Loucy (cell line): Measurements from ENCODE around the gene HOXB7.

Experiments used
- H2AFZ ChIP-seq: fragments of 200-600 bp; sonication (generic); 2 replicates; pipeline ENCODE4 v1.6.0; 2016; ENCODE audit warnings: antibody characterized with exemption, mild to moderate bottlenecking, low read length, moderate library complexity
- H3F3A ChIP-seq: fragments of 200-600 bp; 2 replicates; pipeline ENCODE4 v1.6.0; 2016; ENCODE audit warnings: antibody characterized with exemption, low read depth, mild to moderate bottlenecking
- H3K27me3 ChIP-seq: fragments of 200-600 bp; sonication (generic); 2 replicates; pipeline ENCODE4 v1.6.1; 2014; ENCODE audit warnings: low read length, mild to moderate bottlenecking; ENCODE audit not compliant: insufficient read depth, poor library complexity, severe bottlenecking
- H3K36me3 ChIP-seq: fragments of 200-600 bp; sonication (generic); 2 replicates; pipeline ENCODE4 v1.6.1; 2016; ENCODE audit warnings: low read length; ENCODE audit not compliant: insufficient read depth
- H3K4me1 ChIP-seq: fragments of 200-600 bp; sonication (generic); 2 replicates; pipeline ENCODE4 v1.5.1; 2014; ENCODE audit warnings: low read length, mild to moderate bottlenecking; ENCODE audit not compliant: insufficient read depth, poor library complexity, severe bottlenecking
- H3K4me2 ChIP-seq: fragments of 200-600 bp; sonication (generic); 2 replicates; pipeline ENCODE4 v1.6.0; 2014; ENCODE audit warnings: antibody characterized with exemption, low read length, low read depth, mild to moderate bottlenecking; ENCODE audit not compliant: poor library complexity, severe bottlenecking
- H3K4me3 ChIP-seq: fragments of 200-600 bp; sonication (generic); 2 replicates; pipeline ENCODE4 v1.5.1; 2014; ENCODE audit warnings: low read length, mild to moderate bottlenecking, mixed read lengths; ENCODE audit not compliant: poor library complexity, severe bottlenecking
- H3K79me2 ChIP-seq: fragments of 200-600 bp; sonication (generic); 2 replicates; pipeline ENCODE4 v1.6.1; 2014; ENCODE audit warnings: low read length; ENCODE audit not compliant: insufficient read depth
- H3K9ac ChIP-seq: fragments of 200-600 bp; sonication (generic); 2 replicates; pipeline ENCODE4 v1.6.0; 2014; ENCODE audit warnings: mild to moderate bottlenecking, low read depth, low read length, moderate library complexity; ENCODE audit not compliant: poor library complexity, severe bottlenecking
- H3K9me2 ChIP-seq: fragments of 200-600 bp; sonication (generic); replicated peaks from 2 replicates; pipeline ENCODE4 v1.6.1; 2016; ENCODE audit warnings: low read depth, low read length, mixed read lengths
- H3K9me3 ChIP-seq: fragments of 200-600 bp; sonication (generic); 2 replicates; pipeline ENCODE4 v1.6.1; 2014; ENCODE audit warnings: mild to moderate bottlenecking, antibody characterized with exemption, low read length, low read depth; ENCODE audit not compliant: insufficient read depth
- H4K20me1 ChIP-seq: fragments of 200-600 bp; sonication (generic); 2 replicates; pipeline ENCODE4 v1.6.0; 2014; ENCODE audit warnings: antibody characterized with exemption, low read length, mild to moderate bottlenecking; ENCODE audit not compliant: insufficient read depth, poor library complexity, severe bottlenecking
- EZH2phosphoT487 ChIP-seq: fragments of 200-600 bp; IDR thresholded peaks from 2 replicates; pipeline ENCODE4 v1.6.1; 2018; ENCODE audit warnings: antibody characterized with exemption, mild to moderate bottlenecking, moderate library complexity, borderline replicate concordance
- TF ChIP-seq, protein P1 (sequence below): fragments of 200-600 bp; sonication (generic); conservative IDR thresholded peaks from 2 replicates; pipeline ENCODE4 v1.5.1; 2014; ENCODE audit warnings: mild to moderate bottlenecking, antibody characterized with exemption, low read length

The HOXB7 gene

DNA sequence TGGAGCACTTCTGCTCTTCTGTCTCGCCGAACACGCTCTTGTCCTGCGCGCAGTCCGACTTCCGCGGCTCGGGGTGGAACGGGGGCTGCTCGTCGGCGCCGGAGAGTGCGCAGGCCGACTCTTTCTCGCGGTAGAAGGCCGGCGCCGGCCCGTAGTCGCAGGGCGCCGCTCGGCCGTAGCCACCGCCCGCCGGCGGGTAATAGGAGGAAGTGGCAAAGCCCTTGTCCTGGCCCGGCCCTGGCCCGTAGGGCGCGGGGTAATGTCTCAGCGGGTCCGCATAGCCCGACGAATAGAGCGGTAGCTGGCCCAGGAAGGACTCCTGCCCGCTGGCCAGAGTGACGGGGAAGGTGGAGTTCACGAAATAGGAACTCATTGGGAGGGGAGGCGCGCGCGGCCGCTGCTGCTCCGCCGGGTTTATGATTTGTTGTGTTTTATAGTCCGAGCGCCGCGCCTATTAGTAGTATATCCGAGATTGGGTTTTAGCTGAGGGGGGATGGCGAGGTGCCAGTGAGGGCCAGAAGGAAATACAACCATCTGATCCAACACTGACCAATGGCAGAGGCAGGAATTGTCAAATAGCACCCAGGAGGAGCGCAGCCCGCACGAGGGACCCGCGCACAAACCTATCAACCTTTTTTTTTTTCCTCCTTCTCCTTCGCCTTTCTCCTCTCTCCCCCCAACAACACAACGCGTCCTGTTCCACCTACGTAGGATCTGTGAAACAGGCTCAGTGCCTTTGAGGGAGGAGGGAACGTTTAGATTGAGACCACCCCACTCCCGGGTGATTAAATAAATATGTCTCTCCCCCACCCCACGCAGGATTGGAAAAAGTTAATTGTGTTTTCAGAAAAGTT is 12.8 kb downstream of the HOXB7 start:
- peak overlapping the region; percentile 100 for H3K9ac ChIP-seq
- H3K9me3 ChIP-seq = no peaks in the 10 kb centered on the region
- H3F3A ChIP-seq = peaks cover 7% of the 10 kb centered on the region; the same call in 1 of the 2 replicates
- peaks cover 86% of the 10 kb centered on the region for H3K36me3 ChIP-seq
- peaks cover 83% of the 10 kb centered on the region for H4K20me1 ChIP-seq
- no peaks in the 10 kb centered on the region for H3K9me2 ChIP-seq
- peaks cover 25% of the 10 kb centered on the region for H3K4me1 ChIP-seq
- peaks cover 64% of the 10 kb centered on the region for H3K27me3 ChIP-seq
- TF ChIP-seq, protein P1, sequence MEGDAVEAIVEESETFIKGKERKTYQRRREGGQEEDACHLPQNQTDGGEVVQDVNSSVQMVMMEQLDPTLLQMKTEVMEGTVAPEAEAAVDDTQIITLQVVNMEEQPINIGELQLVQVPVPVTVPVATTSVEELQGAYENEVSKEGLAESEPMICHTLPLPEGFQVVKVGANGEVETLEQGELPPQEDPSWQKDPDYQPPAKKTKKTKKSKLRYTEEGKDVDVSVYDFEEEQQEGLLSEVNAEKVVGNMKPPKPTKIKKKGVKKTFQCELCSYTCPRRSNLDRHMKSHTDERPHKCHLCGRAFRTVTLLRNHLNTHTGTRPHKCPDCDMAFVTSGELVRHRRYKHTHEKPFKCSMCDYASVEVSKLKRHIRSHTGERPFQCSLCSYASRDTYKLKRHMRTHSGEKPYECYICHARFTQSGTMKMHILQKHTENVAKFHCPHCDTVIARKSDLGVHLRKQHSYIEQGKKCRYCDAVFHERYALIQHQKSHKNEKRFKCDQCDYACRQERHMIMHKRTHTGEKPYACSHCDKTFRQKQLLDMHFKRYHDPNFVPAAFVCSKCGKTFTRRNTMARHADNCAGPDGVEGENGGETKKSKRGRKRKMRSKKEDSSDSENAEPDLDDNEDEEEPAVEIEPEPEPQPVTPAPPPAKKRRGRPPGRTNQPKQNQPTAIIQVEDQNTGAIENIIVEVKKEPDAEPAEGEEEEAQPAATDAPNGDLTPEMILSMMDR = no peak
- no peak for TF ChIP-seq EZH2phosphoT487
- peak overlapping the region; percentile 89 for H3K4me3 ChIP-seq
- H3K79me2 ChIP-seq = peaks cover 98% of the 10 kb centered on the region
- no peak overlapping the region for H2AFZ ChIP-seq
- peak overlapping the region; percentile 98 for H3K4me2 ChIP-seq

DNA sequence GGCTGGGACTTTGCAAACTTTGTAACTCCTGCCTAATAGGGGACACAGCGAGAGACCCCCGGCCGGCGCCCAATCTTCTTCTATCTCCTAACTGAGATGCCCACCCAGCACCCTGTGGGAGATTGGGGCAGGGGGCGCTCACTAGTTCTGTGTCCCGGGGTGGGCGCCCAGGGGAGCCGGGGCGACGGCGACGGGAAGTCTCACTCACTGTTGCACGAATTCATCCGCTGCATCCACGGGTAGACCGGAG is 13.4 kb downstream of the HOXB7 start:
- no peak overlapping the region for H2AFZ ChIP-seq
- peaks cover 66% of the 10 kb centered on the region for H3K27me3 ChIP-seq
- H3K79me2 ChIP-seq = peaks cover 98% of the 10 kb centered on the region
- H3K9ac ChIP-seq = peak overlapping the region; percentile 100
- peaks cover 7% of the 10 kb centered on the region; the same call in 1 of the 2 replicates for H3F3A ChIP-seq
- TF ChIP-seq, protein P1 = no peak
- H3K9me2 ChIP-seq = no peaks in the 10 kb centered on the region
- H3K4me1 ChIP-seq = peaks cover 25% of the 10 kb centered on the region
- H3K4me3 ChIP-seq = peak overlapping the region; percentile 89
- H3K36me3 ChIP-seq = peaks cover 83% of the 10 kb centered on the region
- peak overlapping the region; percentile 98 for H3K4me2 ChIP-seq
- no peaks in the 10 kb centered on the region for H3K9me3 ChIP-seq
- peaks cover 84% of the 10 kb centered on the region for H4K20me1 ChIP-seq

GRCh38 chr17:48596735-48597527 is 13.9 kb downstream of the HOXB7 start:
- H3K4me3 ChIP-seq = peak overlapping the region; percentile 89
- H3K79me2 ChIP-seq = peaks cover 98% of the 10 kb centered on the region
- H3K36me3 ChIP-seq = peaks cover 81% of the 10 kb centered on the region
- no peak overlapping the region for H2AFZ ChIP-seq
- TF ChIP-seq, protein P1 = no peak
- TF ChIP-seq EZH2phosphoT487 = no peak
- H3K9me3 ChIP-seq = no peaks in the 10 kb centered on the region
- H3K4me2 ChIP-seq = peak overlapping the region; percentile 98
- H3K9me2 ChIP-seq = no peaks in the 10 kb centered on the region
- peaks cover 82% of the 10 kb centered on the region for H4K20me1 ChIP-seq
- peaks cover 61% of the 10 kb centered on the region for H3K27me3 ChIP-seq
- peak overlapping the region; percentile 100 for H3K9ac ChIP-seq
- H3F3A ChIP-seq = peaks cover 7% of the 10 kb centered on the region; the same call in 1 of the 2 replicates
- peaks cover 25% of the 10 kb centered on the region for H3K4me1 ChIP-seq
